Measurements from ENCODE around the gene VTI1A. TPM values are rescaled to one million over a fixed set of nuclear protein-coding genes. Genes with fewer than 3 reads are reported as not detected.

Gene VTI1A
- polyA plus RNA-seq, 1 experiment = 20.4 TPM

DNA sequence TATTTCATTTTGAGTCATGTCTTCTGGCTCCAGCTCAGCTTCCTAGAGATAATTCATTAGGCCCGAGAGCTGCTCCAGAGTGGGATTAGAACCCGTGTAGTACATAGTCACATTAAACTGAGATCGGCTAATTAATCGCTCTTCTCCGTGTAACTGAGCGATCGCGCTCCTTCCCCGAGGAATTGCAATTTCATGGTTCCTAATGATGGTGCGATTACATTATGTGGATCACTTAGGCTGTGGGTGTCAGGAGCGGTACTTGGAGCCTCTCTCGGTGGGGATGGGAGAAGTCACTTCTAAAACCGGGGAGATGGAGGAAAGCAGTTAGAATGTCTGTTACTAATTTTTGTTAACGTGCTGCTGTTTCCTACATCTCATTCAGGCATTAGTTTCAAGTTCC is 380.1 kb downstream of the VTI1A start:
- no peak for DNase-seq (ENCODE audit: low read depth, low spot score)
- no peaks in the 10 kb centered on the region for H3K27me3 ChIP-seq (ENCODE audit: control insufficient read depth, insufficient read depth, low read length)
- H3K9me3 ChIP-seq (ENCODE audit: control insufficient read depth, insufficient read depth, low read length) = no peaks in the 10 kb centered on the region; the same call in 1 of the 2 replicates
- ChIA-PET CTCF (no interaction called here), POLR2A (no interaction called here)
- no peak overlapping the region for H3K4me3 ChIP-seq (ENCODE audit: low read depth, low read length)
- TF ChIP-seq CTCF (IDR thresholded peaks at IDR 0.05; ENCODE audit: low read depth, low read length) = no peak
- H3K27ac ChIP-seq (ENCODE audit: low read depth, low read length) = no peak overlapping the region

DNA sequence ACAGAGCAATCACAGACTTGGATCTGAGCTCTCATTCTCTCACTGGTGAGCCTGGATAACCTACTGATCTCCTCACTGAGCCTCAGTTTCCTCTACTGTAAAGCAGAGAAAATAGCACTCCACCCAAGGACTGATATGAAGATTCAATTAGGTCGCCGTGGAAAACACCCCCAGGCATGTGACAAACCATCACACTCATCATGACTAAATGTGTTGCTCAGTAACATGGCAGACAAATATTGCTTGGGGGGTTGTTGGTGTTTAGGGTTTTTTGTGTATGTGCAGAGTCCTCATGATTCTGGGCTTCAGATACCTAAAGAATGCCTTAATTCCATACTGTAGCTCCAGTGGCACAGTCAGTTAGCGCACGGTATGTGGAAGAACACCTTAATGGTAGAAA is 380.9 kb downstream of the VTI1A start:
- Histone ChIP-seq H3K27ac (ENCODE audit: low read depth, low read length) (no peak overlapping the region), H3K4me3 (ENCODE audit: low read depth, low read length) (no peak overlapping the region), H3K27me3 (ENCODE audit: control insufficient read depth, insufficient read depth, low read length) (no peaks in the 10 kb centered on the region), H3K9me3 (ENCODE audit: control insufficient read depth, insufficient read depth, low read length) (no peaks in the 10 kb centered on the region; the same call in 1 of the 2 replicates)
- POLR2A ChIA-PET = no interaction called here
- CTCF ChIA-PET = no interaction called here
- no peak for TF ChIP-seq CTCF (IDR thresholded peaks at IDR 0.05; ENCODE audit: low read depth, low read length)
- no peak for DNase-seq (ENCODE audit: low read depth, low spot score)

DNA sequence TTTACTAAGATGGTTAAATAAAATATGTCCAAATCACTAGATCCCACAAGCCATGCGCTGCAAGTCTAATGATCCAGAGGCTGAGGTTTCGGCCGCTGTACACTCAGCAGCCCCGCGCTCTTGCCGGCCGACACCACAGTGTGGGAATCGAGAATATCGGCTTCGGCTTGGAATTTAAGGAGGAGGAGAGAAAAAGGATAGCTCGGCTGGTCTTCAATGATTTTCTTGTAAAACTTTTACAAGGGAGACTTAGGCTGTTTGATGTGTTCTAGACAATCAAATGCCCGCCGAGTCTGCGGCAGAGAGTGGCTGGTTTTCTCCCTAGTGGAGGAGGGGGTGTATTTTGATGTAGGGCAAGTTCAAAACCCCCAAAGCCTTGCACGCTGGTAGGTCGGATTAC is 384.8 kb downstream of the VTI1A start:
- Histone ChIP-seq H3K27ac (ENCODE audit: low read depth, low read length) (no peak overlapping the region), H3K4me3 (ENCODE audit: low read depth, low read length) (no peak overlapping the region), H3K9me3 (ENCODE audit: control insufficient read depth, insufficient read depth, low read length) (no peaks in the 10 kb centered on the region; the same call in 1 of the 2 replicates), H3K27me3 (ENCODE audit: control insufficient read depth, insufficient read depth, low read length) (no peaks in the 10 kb centered on the region)
- TF ChIP-seq CTCF (IDR thresholded peaks at IDR 0.05; ENCODE audit: low read depth, low read length) = no peak
- POLR2A ChIA-PET = no interaction called here
- DNase-seq (ENCODE audit: low read depth, low spot score) = no peak
- CTCF ChIA-PET = interaction anchor here (1.3 kb wide), 1 partner anchor 111 kb away, joined by 3 read pairs; no protein-coding TSS in a partner anchor

- TF ChIP-seq CTCF (IDR thresholded peaks at IDR 0.05; ENCODE audit: low read depth, low read length) = no peak
- ChIA-PET POLR2A (no interaction called here), CTCF (no interaction called here)
- Histone ChIP-seq H3K27me3 (ENCODE audit: control insufficient read depth, insufficient read depth, low read length) (no peaks in the 10 kb centered on the region), H3K4me3 (ENCODE audit: low read depth, low read length) (no peak overlapping the region), H3K9me3 (ENCODE audit: control insufficient read depth, insufficient read depth, low read length) (no peaks in the 10 kb centered on the region; the same call in 1 of the 2 replicates), H3K27ac (ENCODE audit: low read depth, low read length) (no peak overlapping the region)
- no peak for DNase-seq (ENCODE audit: low read depth, low spot score)
Observed at GRCh38 chr10:112832361-112832878, 385.4 kb downstream of the VTI1A start.

GRCh38 chr10:112832959-112833358 is 385.9 kb downstream of the VTI1A start:
- Histone ChIP-seq H3K27ac (ENCODE audit: low read depth, low read length) (no peak overlapping the region), H3K27me3 (ENCODE audit: control insufficient read depth, insufficient read depth, low read length) (no peaks in the 10 kb centered on the region), H3K4me3 (ENCODE audit: low read depth, low read length) (no peak overlapping the region), H3K9me3 (ENCODE audit: control insufficient read depth, insufficient read depth, low read length) (no peaks in the 10 kb centered on the region; the same call in 1 of the 2 replicates)
- TF ChIP-seq CTCF (IDR thresholded peaks at IDR 0.05; ENCODE audit: low read depth, low read length) = no peak
- ChIA-PET CTCF (no interaction called here), POLR2A (no interaction called here)
- no peak for DNase-seq (ENCODE audit: low read depth, low spot score)
